Smooth muscle cell (in vitro differentiated cells): ENCODE measurements around the gene CASP8AP2. TPM values are rescaled to one million over a fixed set of nuclear protein-coding genes. Genes with fewer than 3 reads are reported as not detected.
A peak's percentile ranks its signal among the peaks of the same experiment; 100 is the strongest.

Source experiments
- DNase-seq: peaks from one replicate; lab custom pipeline; 2025; ENCODE audit not compliant: unreplicated experiment; lab: John Stamatoyannopoulos, UW
- H2AFZ ChIP-seq: fragments of 200-600 bp; sonication (generic); 2 replicates; pipeline ENCODE4 v1.6.0; 2016; ENCODE audit warnings: antibody characterized with exemption, low read depth, mild to moderate bottlenecking
- H3F3A ChIP-seq: fragments of 200-600 bp; sonication (generic); 2 replicates; pipeline ENCODE4 v1.6.0; 2017; ENCODE audit warnings: antibody characterized with exemption, low read depth
- H3K27ac ChIP-seq: fragments of 200-600 bp; sonication (generic); 2 replicates; pipeline ENCODE4 v1.5.1; 2016; ENCODE audit warnings: low read depth, mild to moderate bottlenecking
- H3K27me3 ChIP-seq: fragments of 200-600 bp; sonication (generic); 2 replicates; pipeline ENCODE4 v1.6.1; 2016; ENCODE audit warnings: low read depth, mild to moderate bottlenecking
- H3K36me3 ChIP-seq: fragments of 200-600 bp; sonication (generic); 2 replicates; pipeline ENCODE4 v1.5.1; 2016; ENCODE audit warnings: low read depth
- H3K4me1 ChIP-seq: fragments of 200-600 bp; sonication (generic); 2 replicates; pipeline ENCODE4 v1.5.1; 2016; ENCODE audit warnings: low read depth
- H3K4me2 ChIP-seq: fragments of 200-600 bp; sonication (generic); 2 replicates; pipeline ENCODE4 v1.6.0; 2016; ENCODE audit warnings: mild to moderate bottlenecking
- H3K4me3 ChIP-seq: fragments of 200-600 bp; sonication (generic); 2 replicates; pipeline ENCODE4 v1.5.1; 2016; ENCODE audit warnings: mild to moderate bottlenecking
- H3K79me2 ChIP-seq: fragments of 200-600 bp; sonication (generic); 2 replicates; pipeline ENCODE4 v1.6.0; 2016; ENCODE audit warnings: low read depth, mild to moderate bottlenecking
- H3K9ac ChIP-seq: fragments of 200-600 bp; sonication (generic); 2 replicates; pipeline ENCODE4 v1.6.0; 2016; ENCODE audit warnings: low read depth
- H3K9me3 ChIP-seq: fragments of 200-600 bp; sonication (generic); replicated peaks from 2 replicates; pipeline ENCODE4 v1.5.1; 2016; ENCODE audit warnings: low read depth
- H4K20me1 ChIP-seq: fragments of 200-600 bp; sonication (generic); 2 replicates; pipeline ENCODE4 v1.6.0; 2016; ENCODE audit warnings: low read depth
- WGBS: methylation state at CpG from one replicate; pipeline ENCODE4 v1.1.7; 2016; ENCODE audit warnings: low lambda C conversion rate; 5-methylcytosine and 5-hydroxymethylcytosine counted together
- polyA plus RNA-seq: library from polyadenylated mRNA; unstranded; fragments of >200 nt; fragmentation: Nextera tagmentation; extraction: Ambion mirVana; gene quantifications from 2 replicates; pipeline ENCODE4 v1.2.1, GENCODE V29; 2016
- total RNA-seq: library from RNA; depleted of rRNA; stranded (reverse); fragments of >200 nt; gene quantifications from 2 replicates; pipeline ENCODE4 v1.2.3, GENCODE V29; 2014
- TF ChIP-seq, protein P1 (sequence below): fragments of 200-600 bp; sonication (generic); IDR thresholded peaks from 2 replicates; pipeline ENCODE4 v1.5.1; 2017; ENCODE audit warnings: borderline replicate concordance, mild to moderate bottlenecking, antibody characterized with exemption; ENCODE audit not compliant: insufficient read depth, poor library complexity, severe bottlenecking

CASP8AP2 gene
- total and polyA plus RNA-seq, 2 experiments from 2014 or later: 13.3 to 18.7 TPM

DNA sequence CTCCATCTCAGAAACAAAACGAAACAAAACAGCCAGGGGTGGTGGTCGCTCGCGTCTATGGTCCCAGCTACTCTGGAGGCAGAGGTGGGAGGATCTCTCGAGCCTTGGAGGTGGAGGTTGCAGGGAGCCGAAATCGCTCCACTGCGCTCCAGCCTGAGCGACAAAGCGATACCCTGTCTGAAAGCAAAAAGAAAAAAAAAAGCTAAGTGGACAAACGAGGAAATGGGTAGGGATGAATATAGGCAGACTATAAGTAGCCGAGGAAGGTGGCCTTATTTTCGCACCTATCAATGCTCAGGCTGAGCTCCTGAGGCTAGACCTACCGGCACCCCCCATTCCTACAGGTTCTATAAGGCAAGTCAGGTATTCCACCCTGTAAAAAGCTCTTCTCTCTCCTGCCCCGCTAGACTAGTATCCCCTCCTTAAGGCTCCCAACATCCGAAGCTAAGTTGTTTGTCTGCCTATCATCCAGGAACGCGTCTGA lies 650 bp upstream of the CASP8AP2 start:
- Histone ChIP-seq H3K4me2 (peak overlapping the region; percentile 91), H2AFZ (peak overlapping the region; percentile 98), H3K27ac (peak overlapping the region; percentile 34), H3K27me3 (no peaks in the 10 kb centered on the region), H3K79me2 (peaks cover 19% of the 10 kb centered on the region), H3K9me3 (no peaks in the 10 kb centered on the region), H4K20me1 (no peaks in the 10 kb centered on the region), H3F3A (no peaks in the 10 kb centered on the region), H3K4me3 (peak overlapping the region; percentile 90), H3K9ac (peak overlapping the region; percentile 42), H3K4me1 (peaks cover 15% of the 10 kb centered on the region), H3K36me3 (no peaks in the 10 kb centered on the region)
- WGBS: 28% methylated on average over 18 of the region's 18 CpGs
- TF ChIP-seq, protein P1, sequence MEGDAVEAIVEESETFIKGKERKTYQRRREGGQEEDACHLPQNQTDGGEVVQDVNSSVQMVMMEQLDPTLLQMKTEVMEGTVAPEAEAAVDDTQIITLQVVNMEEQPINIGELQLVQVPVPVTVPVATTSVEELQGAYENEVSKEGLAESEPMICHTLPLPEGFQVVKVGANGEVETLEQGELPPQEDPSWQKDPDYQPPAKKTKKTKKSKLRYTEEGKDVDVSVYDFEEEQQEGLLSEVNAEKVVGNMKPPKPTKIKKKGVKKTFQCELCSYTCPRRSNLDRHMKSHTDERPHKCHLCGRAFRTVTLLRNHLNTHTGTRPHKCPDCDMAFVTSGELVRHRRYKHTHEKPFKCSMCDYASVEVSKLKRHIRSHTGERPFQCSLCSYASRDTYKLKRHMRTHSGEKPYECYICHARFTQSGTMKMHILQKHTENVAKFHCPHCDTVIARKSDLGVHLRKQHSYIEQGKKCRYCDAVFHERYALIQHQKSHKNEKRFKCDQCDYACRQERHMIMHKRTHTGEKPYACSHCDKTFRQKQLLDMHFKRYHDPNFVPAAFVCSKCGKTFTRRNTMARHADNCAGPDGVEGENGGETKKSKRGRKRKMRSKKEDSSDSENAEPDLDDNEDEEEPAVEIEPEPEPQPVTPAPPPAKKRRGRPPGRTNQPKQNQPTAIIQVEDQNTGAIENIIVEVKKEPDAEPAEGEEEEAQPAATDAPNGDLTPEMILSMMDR: no peak
- DNase-seq: no peak

DNA sequence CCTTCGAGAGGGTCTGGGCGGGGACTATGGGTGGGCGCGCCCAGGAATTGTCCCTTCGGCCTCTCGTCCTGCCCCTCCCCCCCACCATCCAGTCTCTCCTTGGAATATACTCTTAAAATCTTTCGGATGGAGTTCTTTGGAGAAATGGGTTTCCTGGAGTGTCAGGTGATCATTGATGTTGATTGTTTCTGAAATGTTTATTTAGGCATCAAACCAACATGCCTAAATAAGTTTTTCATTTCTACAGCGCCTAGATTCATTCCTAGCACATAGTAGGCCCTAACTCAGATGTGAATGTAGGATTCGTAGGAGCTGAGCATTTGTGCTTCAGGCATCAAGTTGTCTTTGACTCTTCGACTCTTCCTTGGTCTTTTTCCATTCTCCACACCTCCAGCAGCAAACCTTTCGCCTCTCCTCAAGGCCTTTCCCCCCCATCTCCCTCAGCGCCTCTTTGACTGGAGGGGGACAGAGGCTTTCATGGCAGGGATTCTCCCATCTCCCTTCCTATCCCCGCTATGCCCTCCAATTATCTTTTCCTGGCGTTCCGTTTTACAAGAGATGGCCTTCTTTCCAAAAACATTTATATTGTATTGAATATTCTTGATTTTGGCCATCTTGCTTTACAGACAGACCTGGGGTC lies 610 bp downstream of the CASP8AP2 start:
- H2AFZ ChIP-seq: peak overlapping the region; percentile 80
- H3K9me3 ChIP-seq: no peaks in the 10 kb centered on the region
- H3K36me3 ChIP-seq: no peaks in the 10 kb centered on the region
- H4K20me1 ChIP-seq: no peaks in the 10 kb centered on the region
- TF ChIP-seq, protein P1: no peak
- H3K4me3 ChIP-seq: peak overlapping the region; percentile 90
- WGBS: 9% methylated on average over 15 of the region's 15 CpGs
- H3K27me3 ChIP-seq: no peaks in the 10 kb centered on the region
- H3K27ac ChIP-seq: no peak overlapping the region
- H3K79me2 ChIP-seq: peaks cover 25% of the 10 kb centered on the region
- DNase-seq: no peak
- H3F3A ChIP-seq: no peaks in the 10 kb centered on the region
- H3K4me1 ChIP-seq: peaks cover 15% of the 10 kb centered on the region
- peak overlapping the region; percentile 70 for H3K9ac ChIP-seq
- H3K4me2 ChIP-seq: peak overlapping the region; percentile 97

DNA sequence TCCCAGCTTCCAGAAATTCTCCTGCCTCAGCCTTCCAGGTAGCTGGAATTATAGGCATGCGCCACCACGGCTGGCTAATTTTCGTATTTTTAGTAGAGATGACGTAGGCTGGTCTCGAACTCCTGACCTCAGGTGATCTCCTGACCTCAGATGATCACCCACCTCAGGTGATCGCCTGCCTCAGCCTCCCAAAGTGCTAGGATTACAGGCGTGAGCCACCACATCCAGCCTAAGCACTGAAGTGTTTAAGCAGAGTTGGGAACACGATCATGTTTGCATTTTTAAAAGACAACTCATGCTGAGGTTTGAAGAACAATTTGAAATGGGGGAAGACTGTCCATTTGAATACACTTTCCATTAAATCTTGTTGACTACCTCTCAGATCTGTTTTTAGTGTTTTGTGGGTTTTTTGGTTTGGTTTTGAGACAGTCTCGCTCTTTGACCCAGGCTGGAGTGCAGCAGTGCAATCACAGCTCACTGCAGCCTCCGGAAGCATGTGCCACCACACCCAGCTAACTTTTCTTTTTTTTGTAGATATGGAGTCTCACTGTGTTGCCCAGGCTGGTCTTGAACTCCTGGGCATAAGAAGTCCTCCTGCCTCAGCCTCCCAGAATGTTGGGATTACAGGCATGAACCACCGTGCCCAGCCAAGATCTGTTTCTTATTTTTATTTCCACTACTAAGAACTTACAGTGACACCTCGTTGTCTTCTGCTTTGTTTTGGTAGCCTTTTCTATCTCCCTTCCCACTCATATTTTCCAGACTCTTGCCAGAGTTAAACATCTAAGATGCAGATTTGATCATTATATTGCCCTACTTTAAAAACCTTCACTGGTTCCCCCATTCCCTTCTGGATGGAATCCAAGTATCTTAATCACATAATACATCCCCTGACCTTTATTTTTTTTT lies 5.5 kb downstream of the CASP8AP2 start:
- peaks cover 55% of the 10 kb centered on the region for H3K79me2 ChIP-seq

More for the DNA sequence above, 5.5 kb downstream of the CASP8AP2 start:
- H3K4me2 ChIP-seq: no peak overlapping the region
- WGBS: 93% methylated on average over 12 of the region's 12 CpGs
- H3K36me3 ChIP-seq: no peaks in the 10 kb centered on the region
- H3K4me1 ChIP-seq: peaks cover 11% of the 10 kb centered on the region
- TF ChIP-seq, protein P1: no peak
- no peaks in the 10 kb centered on the region for H3K9me3 ChIP-seq
- no peaks in the 10 kb centered on the region for H3K27me3 ChIP-seq
- H4K20me1 ChIP-seq: peaks cover 13% of the 10 kb centered on the region
- H2AFZ ChIP-seq: no peak overlapping the region
- no peak overlapping the region for H3K9ac ChIP-seq
- no peak overlapping the region for H3K4me3 ChIP-seq
- H3K27ac ChIP-seq: no peak overlapping the region
- no peaks in the 10 kb centered on the region for H3F3A ChIP-seq
- no peak for DNase-seq
